Measurements from ENCODE around the gene HIF3A. TPM values are rescaled to one million over a fixed set of nuclear protein-coding genes. Genes with fewer than 3 reads are reported as not detected.

Gene HIF3A
- total RNA-seq, 3 donors from 2014 or later: 10.4 to 111 (median 20.6) TPM

DNA sequence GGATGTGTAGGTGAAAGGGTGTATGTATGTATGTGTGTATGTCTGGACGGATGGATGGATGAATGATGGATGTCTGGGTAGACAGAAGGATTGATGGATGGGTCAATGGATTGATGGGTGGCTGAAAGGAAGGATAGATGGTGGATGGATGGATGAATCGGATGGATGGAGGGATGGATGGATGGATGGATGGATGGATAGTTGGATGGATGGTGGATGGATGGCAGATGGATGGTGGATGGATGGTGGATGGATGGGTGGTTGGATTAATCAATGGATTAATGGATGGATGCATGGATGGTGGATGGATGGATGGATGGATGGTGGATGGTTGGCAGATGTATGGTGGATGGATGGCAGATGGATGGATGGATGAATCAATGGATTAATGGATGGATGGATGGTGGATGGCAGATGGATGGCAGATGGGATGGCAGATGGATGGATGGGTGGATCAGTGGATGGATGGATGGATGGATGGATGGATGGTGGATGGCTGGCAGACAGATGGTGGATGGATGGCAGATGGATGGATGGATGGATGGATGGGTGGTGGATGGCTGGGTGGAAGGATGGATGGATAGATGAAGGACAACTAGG, 33.6 kb downstream of the HIF3A start:
- no peaks in the 10 kb centered on the region for H3K27me3 ChIP-seq
- H3K27ac ChIP-seq: no peak overlapping the region
- no peak overlapping the region for H3K4me3 ChIP-seq
- no peaks in the 10 kb centered on the region for H3K4me1 ChIP-seq
- H3K36me3 ChIP-seq: no peaks in the 10 kb centered on the region
- no peak for DNase-seq (ENCODE audit: low spot score in 2 of 2)
- intact Hi-C loops (cut with DNase I; ENCODE audit: low total_unique reads): no loop called here
- TF ChIP-seq POLR2A (IDR thresholded peaks at IDR 0.05): no peak
- TF ChIP-seq POLR2AphosphoS5 (IDR thresholded peaks at IDR 0.05): no peak
- TF ChIP-seq, protein P1, sequence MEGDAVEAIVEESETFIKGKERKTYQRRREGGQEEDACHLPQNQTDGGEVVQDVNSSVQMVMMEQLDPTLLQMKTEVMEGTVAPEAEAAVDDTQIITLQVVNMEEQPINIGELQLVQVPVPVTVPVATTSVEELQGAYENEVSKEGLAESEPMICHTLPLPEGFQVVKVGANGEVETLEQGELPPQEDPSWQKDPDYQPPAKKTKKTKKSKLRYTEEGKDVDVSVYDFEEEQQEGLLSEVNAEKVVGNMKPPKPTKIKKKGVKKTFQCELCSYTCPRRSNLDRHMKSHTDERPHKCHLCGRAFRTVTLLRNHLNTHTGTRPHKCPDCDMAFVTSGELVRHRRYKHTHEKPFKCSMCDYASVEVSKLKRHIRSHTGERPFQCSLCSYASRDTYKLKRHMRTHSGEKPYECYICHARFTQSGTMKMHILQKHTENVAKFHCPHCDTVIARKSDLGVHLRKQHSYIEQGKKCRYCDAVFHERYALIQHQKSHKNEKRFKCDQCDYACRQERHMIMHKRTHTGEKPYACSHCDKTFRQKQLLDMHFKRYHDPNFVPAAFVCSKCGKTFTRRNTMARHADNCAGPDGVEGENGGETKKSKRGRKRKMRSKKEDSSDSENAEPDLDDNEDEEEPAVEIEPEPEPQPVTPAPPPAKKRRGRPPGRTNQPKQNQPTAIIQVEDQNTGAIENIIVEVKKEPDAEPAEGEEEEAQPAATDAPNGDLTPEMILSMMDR (IDR thresholded peaks at IDR 0.05): no peak
- peaks cover 16 to 22% of the 10 kb centered on the region in 2 donors for H3K9me3 ChIP-seq

DNA sequence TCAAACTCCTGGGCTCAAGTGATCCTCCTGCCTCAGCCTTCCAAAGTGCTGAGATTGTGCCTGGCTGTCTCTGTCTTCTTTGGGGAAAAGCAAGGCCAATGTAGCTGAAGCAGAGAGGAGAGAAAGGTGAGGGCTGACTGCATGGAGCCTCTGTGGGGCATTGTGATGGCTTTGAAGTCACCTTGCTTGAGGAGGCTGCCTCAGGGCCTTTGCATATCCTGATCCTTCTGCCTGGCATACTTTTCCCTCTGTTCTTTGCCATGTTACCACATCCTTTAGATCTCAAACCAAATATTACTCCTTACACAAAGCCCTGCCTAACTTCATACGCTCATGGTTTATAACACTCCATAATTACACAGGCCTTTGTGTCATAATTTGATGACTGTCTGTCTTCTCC, 40.6 kb downstream of the HIF3A start:
- no peak for DNase-seq (ENCODE audit: low spot score in 2 of 2)
- Histone ChIP-seq H3K27ac (no peak overlapping the region), H3K9me3 (no peaks in the 10 kb centered on the region), H3K36me3 (no peaks in the 10 kb centered on the region), H3K27me3 (no peaks in the 10 kb centered on the region), H3K4me1 (no peaks in the 10 kb centered on the region), H3K4me3 (no peak overlapping the region)
- intact Hi-C loops (cut with DNase I; ENCODE audit: low total_unique reads): no loop called here
- TF ChIP-seq POLR2A (IDR thresholded peaks at IDR 0.05): no peak
- TF ChIP-seq POLR2AphosphoS5 (IDR thresholded peaks at IDR 0.05): no peak
- TF ChIP-seq, protein P1 (IDR thresholded peaks at IDR 0.05): no peak

DNA sequence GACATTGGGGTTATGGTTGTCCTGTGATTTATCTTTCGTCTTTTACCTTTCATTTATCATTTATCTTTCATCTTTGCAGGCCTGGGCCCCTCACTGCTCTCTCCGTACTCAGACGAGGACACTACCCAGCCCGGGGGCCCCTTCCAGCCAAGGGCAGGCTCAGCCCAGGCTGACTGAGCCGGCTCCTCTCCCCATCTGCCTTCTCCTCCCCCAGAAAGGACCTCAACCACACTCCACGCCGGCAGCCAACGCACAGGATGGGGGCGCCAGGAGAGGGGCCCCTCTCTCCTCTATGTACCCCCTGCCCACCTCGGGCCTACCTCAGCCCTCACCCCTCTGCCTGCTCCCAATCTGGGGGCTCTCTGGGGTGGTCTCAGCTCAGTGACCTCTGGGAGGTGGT, 42.6 kb downstream of the HIF3A start:
- Histone ChIP-seq H3K27ac (no peak overlapping the region), H3K36me3 (no peaks in the 10 kb centered on the region), H3K27me3 (no peaks in the 10 kb centered on the region), H3K4me1 (no peaks in the 10 kb centered on the region), H3K9me3 (no peaks in the 10 kb centered on the region), H3K4me3 (no peak overlapping the region)
- no peak for DNase-seq (ENCODE audit: low spot score in 2 of 2)
- intact Hi-C loops (cut with DNase I; ENCODE audit: low total_unique reads): no loop called here
- no peak for TF ChIP-seq POLR2A (IDR thresholded peaks at IDR 0.05)
- TF ChIP-seq, protein P1 (IDR thresholded peaks at IDR 0.05): no peak
- no peak for TF ChIP-seq POLR2AphosphoS5 (IDR thresholded peaks at IDR 0.05)

DNA sequence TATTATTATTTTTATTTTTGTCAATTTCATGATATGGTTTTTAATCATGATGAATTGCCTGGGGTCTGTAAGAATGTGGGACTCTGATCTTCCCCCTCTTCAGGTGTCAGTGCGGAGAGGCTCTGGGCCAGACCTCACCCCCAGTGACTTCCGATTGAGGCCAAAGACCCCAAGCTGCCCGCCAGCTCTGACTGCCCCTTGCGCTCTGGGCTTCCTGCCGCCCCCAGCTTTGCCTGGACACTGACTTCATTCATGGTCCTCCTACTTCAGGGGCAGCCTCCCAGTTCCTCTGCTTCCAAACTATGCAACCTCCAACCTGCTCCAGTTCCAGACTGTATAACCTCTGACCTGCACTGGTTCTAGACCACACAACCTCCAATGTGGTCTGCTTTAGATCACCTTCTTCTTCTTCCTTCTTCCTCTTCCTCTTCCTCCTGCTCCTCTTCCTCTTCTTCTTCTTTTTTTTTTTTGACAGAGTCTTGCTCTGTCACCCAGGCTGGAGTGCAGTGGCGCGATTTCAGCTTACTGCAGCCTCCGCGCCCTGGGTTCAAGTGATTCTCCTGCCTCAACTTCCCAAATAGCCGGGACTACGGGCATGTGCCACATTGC, 43.3 kb downstream of the HIF3A start:
- H3K4me3 ChIP-seq: no peak overlapping the region
- DNase-seq (ENCODE audit: low spot score in 2 of 2): no peak
- no peaks in the 10 kb centered on the region for H3K36me3 ChIP-seq
- no peaks in the 10 kb centered on the region for H3K4me1 ChIP-seq
- no peak overlapping the region for H3K27ac ChIP-seq
- no peaks in the 10 kb centered on the region for H3K27me3 ChIP-seq
- no peaks in the 10 kb centered on the region for H3K9me3 ChIP-seq
- TF ChIP-seq, protein P1 (IDR thresholded peaks at IDR 0.05): no peak
- TF ChIP-seq POLR2AphosphoS5 (IDR thresholded peaks at IDR 0.05) (no peak), POLR2A (IDR thresholded peaks at IDR 0.05) (no peak)
- intact Hi-C loops (cut with DNase I; ENCODE audit: low total_unique reads): no loop called here

DNA sequence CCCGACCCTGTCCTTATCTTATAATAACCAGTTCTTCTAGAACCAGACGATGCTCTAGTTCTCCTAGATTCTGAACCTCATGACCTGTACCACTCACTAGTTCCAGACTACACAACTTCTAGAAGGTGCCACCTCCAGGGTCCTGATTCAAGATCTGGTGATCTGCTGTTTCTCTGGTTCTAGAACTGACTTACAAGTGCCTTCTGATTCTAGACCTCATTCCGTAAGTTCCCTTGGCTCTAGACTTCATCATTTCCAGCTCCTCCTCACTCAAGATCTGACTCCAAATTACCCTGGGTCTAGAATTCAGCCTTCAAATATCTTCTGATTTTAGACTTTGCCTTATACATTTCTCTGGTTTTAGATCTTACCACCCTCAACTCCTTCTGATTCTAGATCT, 45.1 kb downstream of the HIF3A start:
- no peak for DNase-seq (ENCODE audit: low spot score in 2 of 2)
- Histone ChIP-seq H3K27me3 (no peaks in the 10 kb centered on the region), H3K9me3 (no peaks in the 10 kb centered on the region), H3K4me3 (no peak overlapping the region), H3K27ac (no peak overlapping the region), H3K4me1 (no peaks in the 10 kb centered on the region), H3K36me3 (no peaks in the 10 kb centered on the region)
- TF ChIP-seq POLR2A (IDR thresholded peaks at IDR 0.05): no peak
- TF ChIP-seq, protein P1 (IDR thresholded peaks at IDR 0.05): no peak
- TF ChIP-seq POLR2AphosphoS5 (IDR thresholded peaks at IDR 0.05): no peak
- intact Hi-C loops (cut with DNase I; ENCODE audit: low total_unique reads): no loop called here

All from breast epithelium (tissue), 4 donors.